ENCODE data around the gene KIF19. TPM values are rescaled to one million over a fixed set of nuclear protein-coding genes. Genes with fewer than 3 reads are reported as not detected.
"Not testable (repeated sequence)": the region's sequence is repeated elsewhere in the genome, so short reads cannot be mapped to it uniquely, and the experiment has no call there.

Gene KIF19
- total and polyA plus RNA-seq, 2 experiments from 2014 or later: 0.39 TPM; not detected in 1

DNA sequence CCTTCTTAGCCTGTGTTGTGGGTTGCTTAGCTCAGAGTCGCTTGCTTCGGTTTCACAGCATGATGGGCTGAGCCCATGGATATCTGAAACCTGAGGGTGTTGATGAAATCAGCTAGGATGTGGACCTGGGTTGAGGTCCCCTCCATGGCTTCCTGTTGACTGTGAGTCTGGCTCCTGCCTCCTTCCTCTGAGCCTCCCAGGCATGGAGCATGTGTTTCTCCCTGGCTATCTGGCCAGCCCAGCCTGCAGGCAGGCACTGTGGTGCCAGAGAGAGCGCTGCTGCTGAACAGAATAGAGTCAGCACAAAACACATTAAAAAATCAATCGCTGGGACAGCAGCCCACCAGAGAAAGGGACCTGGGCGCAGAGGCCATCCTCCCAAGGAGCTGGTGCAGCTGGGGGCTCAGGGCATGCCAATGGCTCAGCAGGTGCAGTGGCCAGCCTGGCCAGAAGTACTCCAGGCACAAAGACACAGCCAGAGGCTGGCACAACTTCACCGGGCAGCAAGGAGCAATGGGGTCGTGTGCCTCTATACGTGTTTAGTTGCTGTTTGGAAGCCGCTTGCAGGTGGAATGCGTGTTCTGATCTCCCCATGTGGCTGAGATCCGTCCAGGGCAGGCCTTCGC lies 77.6 kb downstream of the KIF19 start:
- DNase-seq (ENCODE audit: low read depth in 1 of 2, low spot score in 1 of 2): no peak
- H3K27ac ChIP-seq: no peak overlapping the region
- TF ChIP-seq, protein P1, sequence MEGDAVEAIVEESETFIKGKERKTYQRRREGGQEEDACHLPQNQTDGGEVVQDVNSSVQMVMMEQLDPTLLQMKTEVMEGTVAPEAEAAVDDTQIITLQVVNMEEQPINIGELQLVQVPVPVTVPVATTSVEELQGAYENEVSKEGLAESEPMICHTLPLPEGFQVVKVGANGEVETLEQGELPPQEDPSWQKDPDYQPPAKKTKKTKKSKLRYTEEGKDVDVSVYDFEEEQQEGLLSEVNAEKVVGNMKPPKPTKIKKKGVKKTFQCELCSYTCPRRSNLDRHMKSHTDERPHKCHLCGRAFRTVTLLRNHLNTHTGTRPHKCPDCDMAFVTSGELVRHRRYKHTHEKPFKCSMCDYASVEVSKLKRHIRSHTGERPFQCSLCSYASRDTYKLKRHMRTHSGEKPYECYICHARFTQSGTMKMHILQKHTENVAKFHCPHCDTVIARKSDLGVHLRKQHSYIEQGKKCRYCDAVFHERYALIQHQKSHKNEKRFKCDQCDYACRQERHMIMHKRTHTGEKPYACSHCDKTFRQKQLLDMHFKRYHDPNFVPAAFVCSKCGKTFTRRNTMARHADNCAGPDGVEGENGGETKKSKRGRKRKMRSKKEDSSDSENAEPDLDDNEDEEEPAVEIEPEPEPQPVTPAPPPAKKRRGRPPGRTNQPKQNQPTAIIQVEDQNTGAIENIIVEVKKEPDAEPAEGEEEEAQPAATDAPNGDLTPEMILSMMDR (IDR thresholded peaks at IDR 0.05; ENCODE audit: low read depth, low read length): no peak
- peaks cover 4% of the 10 kb centered on the region for H3K4me1 ChIP-seq (ENCODE audit: low read depth)
- H3K9me3 ChIP-seq (ENCODE audit: low read depth): no peaks in the 10 kb centered on the region
- no peaks in the 10 kb centered on the region for H3K27me3 ChIP-seq
- no peak overlapping the region for H3K4me3 ChIP-seq
- no peaks in the 10 kb centered on the region for H3K36me3 ChIP-seq

DNA sequence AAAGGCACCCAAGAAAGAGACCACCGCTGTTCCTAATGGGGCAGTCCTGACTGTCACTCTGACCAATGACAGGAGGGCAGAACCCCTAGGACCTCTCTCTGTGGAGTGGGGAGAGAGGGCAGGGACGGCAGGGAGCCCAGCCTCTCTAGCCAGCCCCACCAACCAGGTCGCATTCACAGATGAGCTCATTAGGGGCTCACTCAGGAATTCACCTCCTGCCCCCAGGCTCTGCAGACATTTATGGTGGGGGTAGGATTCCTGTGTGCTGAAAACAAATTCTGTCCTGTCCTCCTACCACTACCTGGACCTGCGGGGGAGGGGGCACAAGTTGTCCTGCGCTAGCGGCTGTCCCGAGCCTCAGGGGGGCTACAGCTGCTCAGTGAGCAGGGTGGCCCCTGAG lies 78.2 kb downstream of the KIF19 start:
- TF ChIP-seq, protein P1 (IDR thresholded peaks at IDR 0.05; ENCODE audit: low read depth, low read length): no peak
- Histone ChIP-seq H3K4me1 (ENCODE audit: low read depth) (peaks cover 4% of the 10 kb centered on the region), H3K36me3 (no peaks in the 10 kb centered on the region), H3K27ac (no peak overlapping the region), H3K27me3 (no peaks in the 10 kb centered on the region), H3K9me3 (ENCODE audit: low read depth) (no peaks in the 10 kb centered on the region), H3K4me3 (no peak overlapping the region)
- no peak for DNase-seq (ENCODE audit: low read depth in 1 of 2, low spot score in 1 of 2)

DNA sequence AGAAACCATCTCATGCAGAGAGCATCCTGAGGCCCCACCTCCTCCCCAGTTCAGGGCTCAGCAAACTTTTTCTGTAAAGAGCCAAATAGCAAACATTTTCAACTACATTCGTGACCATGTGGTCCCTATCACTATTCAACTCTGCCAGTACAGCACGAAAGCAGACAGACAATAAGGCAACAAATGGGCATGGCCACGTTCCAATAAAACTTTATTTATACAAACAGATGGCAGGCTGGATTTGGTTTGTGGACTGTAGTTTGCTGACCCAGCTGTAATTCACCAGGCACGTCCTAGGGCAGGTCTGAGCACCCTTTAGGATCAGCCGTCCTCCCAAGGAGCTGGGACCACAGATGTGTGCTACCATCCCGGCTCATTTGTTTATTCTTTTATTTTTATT lies 78.8 kb downstream of the KIF19 start:
- DNase-seq (ENCODE audit: low read depth in 1 of 2, low spot score in 1 of 2): no peak
- Histone ChIP-seq H3K27me3 (no peaks in the 10 kb centered on the region), H3K4me3 (no peak overlapping the region), H3K36me3 (no peaks in the 10 kb centered on the region), H3K27ac (no peak overlapping the region), H3K9me3 (ENCODE audit: low read depth) (no peaks in the 10 kb centered on the region), H3K4me1 (ENCODE audit: low read depth) (peaks cover 4% of the 10 kb centered on the region)
- TF ChIP-seq, protein P1 (IDR thresholded peaks at IDR 0.05; ENCODE audit: low read depth, low read length): no peak

DNA sequence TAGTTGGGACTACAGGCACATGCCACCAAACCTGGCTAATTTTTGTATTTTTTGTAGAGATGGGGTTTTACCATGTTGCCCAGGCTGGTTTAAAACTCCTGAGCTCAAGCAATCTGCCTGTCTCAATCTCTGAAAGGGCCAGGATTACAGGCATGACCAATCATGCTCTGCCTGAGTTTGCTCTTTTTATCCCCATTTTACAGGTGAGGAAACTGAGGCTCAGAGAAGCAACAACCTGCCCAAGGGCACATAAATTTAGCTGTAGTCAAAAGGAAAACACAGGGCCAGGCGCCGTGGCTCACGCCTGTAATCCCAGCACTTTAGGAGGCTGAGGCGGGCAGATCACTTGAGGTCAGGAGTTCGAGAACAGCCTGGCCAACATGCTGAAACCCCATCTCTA lies 79.3 kb downstream of the KIF19 start:
- H3K36me3 ChIP-seq; H3K27ac ChIP-seq; DNase-seq (ENCODE audit: low read depth in 1 of 2, low spot score in 1 of 2); H3K9me3 ChIP-seq (ENCODE audit: low read depth); H3K4me1 ChIP-seq (ENCODE audit: low read depth); H3K27me3 ChIP-seq; H3K4me3 ChIP-seq: not testable (repeated sequence)

Other genes with a start within 250 kb of the KIF19 start
- gene RPL38, start 122.5 kb upstream of the KIF19 start, total RNA-seq: 115 and 297 TPM in 2 replicates
- gene RPL38, start 122.5 kb upstream of the KIF19 start, polyA plus RNA-seq: 818 and 999 TPM in 2 replicates
- 5.7 and 7.9 TPM in 2 replicates for gene TTYH2, start 112.7 kb upstream of the KIF19 start, total RNA-seq
- gene TTYH2, start 112.7 kb upstream of the KIF19 start, polyA plus RNA-seq: 7.3 and 7.8 TPM in 2 replicates
- gene DNAI2, start 52.0 kb upstream of the KIF19 start, total RNA-seq: not detected in 2 replicates
- not detected in 2 replicates for gene DNAI2, start 52.0 kb upstream of the KIF19 start, polyA plus RNA-seq
- 0.63 TPM in 1 of 2 replicates, not detected in the other for gene BTBD17, start 35.6 kb downstream of the KIF19 start, total RNA-seq
- gene BTBD17, start 35.6 kb downstream of the KIF19 start, polyA plus RNA-seq: 0.09 and 0.62 TPM in 2 replicates
- gene GPR142, start 41.3 kb downstream of the KIF19 start, total RNA-seq: not detected in 2 replicates
- not detected in 2 replicates for gene GPR142, start 41.3 kb downstream of the KIF19 start, polyA plus RNA-seq
- gene GPRC5C, start 105.9 kb downstream of the KIF19 start, total RNA-seq: 114 and 125 TPM in 2 replicates
- gene GPRC5C, start 105.9 kb downstream of the KIF19 start, polyA plus RNA-seq: 106 and 117 TPM in 2 replicates
- gene CD300A, start 140.4 kb downstream of the KIF19 start, total RNA-seq: 2.7 and 4.2 TPM in 2 replicates
- gene CD300A, start 140.4 kb downstream of the KIF19 start, polyA plus RNA-seq: 2.6 and 2.8 TPM in 2 replicates
- gene CD300LB, start 205.2 kb downstream of the KIF19 start, total RNA-seq: not detected in 2 replicates
- not detected in 2 replicates for gene CD300LB, start 205.2 kb downstream of the KIF19 start, polyA plus RNA-seq
- gene CD300C, start 219.9 kb downstream of the KIF19 start, total RNA-seq: 0.07 and 0.12 TPM in 2 replicates
- gene CD300C, start 219.9 kb downstream of the KIF19 start, polyA plus RNA-seq: 0.83 TPM in 1 of 2 replicates, not detected in the other
- not detected in 2 replicates for gene CD300H, start 241.3 kb downstream of the KIF19 start, total RNA-seq
- not detected in 2 replicates for gene CD300H, start 241.3 kb downstream of the KIF19 start, polyA plus RNA-seq

All from cardiac muscle cell (in vitro differentiated cells and primary cell).